Neural cell (in vitro differentiated cells): ENCODE measurements around the gene CDH4. TPM values are rescaled to one million over a fixed set of nuclear protein-coding genes. Genes with fewer than 3 reads are reported as not detected.

Source experiments
- H2AFZ ChIP-seq: fragments of 200-600, 300-800 bp; sonication (generic), shearing (Covaris generic); 2 replicates; pipeline ENCODE4 v1.6.0; 2014; ENCODE audit warnings: low read depth, mild to moderate bottlenecking, antibody characterized with exemption, low read length, moderate library complexity
- H3F3A ChIP-seq: fragments of 200-600 bp; shearing (Covaris generic); 2 replicates; pipeline ENCODE4 v1.6.1; 2016; ENCODE audit warnings: mild to moderate bottlenecking, moderate library complexity, mixed read lengths, antibody characterized with exemption, low read length; ENCODE audit not compliant: insufficient read depth, poor library complexity, severe bottlenecking
- H3K27ac ChIP-seq: fragments of 200-600, 300-800 bp; sonication (generic), shearing (Covaris generic); 2 replicates; pipeline ENCODE4 v1.5.1; 2014; ENCODE audit warnings: mild to moderate bottlenecking, low read length, moderate library complexity
- H3K27me3 ChIP-seq: fragments of 300-800, 200-600 bp; sonication (generic), shearing (Covaris generic); 2 replicates; pipeline ENCODE4 v1.6.0; 2014; ENCODE audit warnings: mild to moderate bottlenecking, low read depth, low read length, moderate library complexity; ENCODE audit not compliant: insufficient read depth
- H3K36me3 ChIP-seq: fragments of 300-800, 200-600 bp; sonication (generic), shearing (Covaris generic); 2 replicates; pipeline ENCODE4 v1.5.1; 2014; ENCODE audit warnings: mild to moderate bottlenecking, antibody characterized with exemption, low read length, moderate library complexity; ENCODE audit not compliant: insufficient read depth
- H3K4me2 ChIP-seq: fragments of 300-800, 200-600 bp; sonication (generic), shearing (Covaris generic); 2 replicates; pipeline ENCODE4 v1.6.0; 2014; ENCODE audit warnings: mild to moderate bottlenecking, low read length
- H3K4me3 ChIP-seq: fragments of 300-800, 200-600 bp; sonication (generic), shearing (Covaris generic); 2 replicates; pipeline ENCODE4 v1.5.1; 2014; ENCODE audit warnings: mild to moderate bottlenecking, low read length, moderate library complexity
- H3K79me2 ChIP-seq: fragments of 200-600 bp; shearing (Covaris generic); replicated peaks from 2 replicates; pipeline ENCODE4 v1.6.0; 2014; ENCODE audit warnings: mild to moderate bottlenecking, low read length, moderate library complexity; ENCODE audit not compliant: insufficient read depth
- H3K9ac ChIP-seq: fragments of 300-800, 200-600 bp; sonication (generic), shearing (Covaris generic); 2 replicates; pipeline ENCODE4 v1.6.1; 2016; ENCODE audit warnings: mild to moderate bottlenecking, low read length, mixed read lengths
- H3K9me2 ChIP-seq: fragments of 200-600 bp; shearing (Covaris generic); 2 replicates; pipeline ENCODE4 v1.6.1; 2016; ENCODE audit warnings: mild to moderate bottlenecking, low read length, mixed read lengths; ENCODE audit not compliant: insufficient read depth
- H3K9me3 ChIP-seq: fragments of 200-600, 300-800 bp; sonication (generic), shearing (Covaris generic); 2 replicates; pipeline ENCODE4 v1.6.1; 2016; ENCODE audit warnings: mild to moderate bottlenecking, mixed run types, low read length, moderate library complexity, mixed read lengths
- H4K20me1 ChIP-seq: fragments of 200-600 bp; shearing (Covaris generic); 2 replicates; pipeline ENCODE4 v1.6.1; 2016; ENCODE audit warnings: mild to moderate bottlenecking, mixed run types; ENCODE audit not compliant: insufficient read depth
- EP300 ChIP-seq: fragments of 450-650 bp; conservative IDR thresholded peaks from 2 replicates; pipeline ENCODE4 v1.6.1; 2014; ENCODE audit warnings: antibody characterized with exemption, mild to moderate bottlenecking, moderate library complexity; ENCODE audit not compliant: poor library complexity, severe bottlenecking
- EZH2 ChIP-seq: fragments of 200-600, 300-800 bp; shearing (Covaris generic), sonication (generic); IDR thresholded peaks from 2 replicates; pipeline ENCODE4 v1.6.1; 2014; ENCODE audit warnings: antibody characterized with exemption, low read length, borderline replicate concordance, mild to moderate bottlenecking; ENCODE audit not compliant: insufficient read depth, poor library complexity, severe bottlenecking
- MXI1 ChIP-seq: fragments of 450-650 bp; conservative IDR thresholded peaks from 2 replicates; pipeline ENCODE4 v1.6.1; 2014; ENCODE audit warnings: antibody characterized with exemption, mild to moderate bottlenecking; ENCODE audit not compliant: poor library complexity, severe bottlenecking
- POLR2AphosphoS5 ChIP-seq: IDR thresholded peaks from 2 replicates; pipeline ENCODE4 v1.6.1; 2012
- RAD21 ChIP-seq: fragments of 450-650 bp; conservative IDR thresholded peaks from 2 replicates; pipeline ENCODE4 v1.6.1; 2014; ENCODE audit warnings: antibody characterized with exemption, mild to moderate bottlenecking, moderate library complexity
- SMC3 ChIP-seq: fragments of 450-650 bp; conservative IDR thresholded peaks from 2 replicates; pipeline ENCODE4 v1.6.1; 2014; ENCODE audit warnings: antibody characterized with exemption, mild to moderate bottlenecking, moderate library complexity; ENCODE audit not compliant: poor library complexity
- TAF1 ChIP-seq: IDR thresholded peaks from 2 replicates; pipeline ENCODE4 v1.6.1; 2012; ENCODE audit warnings: low read depth
- polyA plus RNA-seq: library from polyadenylated mRNA; depleted of rRNA; stranded (reverse); fragments of >200 nt; gene quantifications from 2 replicates; pipeline ENCODE4 v1.2.3, GENCODE V29; 2014
- TF ChIP-seq, protein P1 (sequence below): fragments of 450-650 bp; IDR thresholded peaks from 2 replicates; pipeline ENCODE4 v1.5.1; 2014; ENCODE audit warnings: antibody characterized with exemption, mild to moderate bottlenecking, moderate library complexity; ENCODE audit not compliant: poor library complexity, severe bottlenecking
- TF ChIP-seq, protein P2 (sequence below): IDR thresholded peaks from 2 replicates; pipeline ENCODE4 v1.6.1; 2012; ENCODE audit warnings: borderline replicate concordance

The CDH4 gene
- polyA plus RNA-seq, 1 donor from 2014 or later = 24.6 TPM

DNA sequence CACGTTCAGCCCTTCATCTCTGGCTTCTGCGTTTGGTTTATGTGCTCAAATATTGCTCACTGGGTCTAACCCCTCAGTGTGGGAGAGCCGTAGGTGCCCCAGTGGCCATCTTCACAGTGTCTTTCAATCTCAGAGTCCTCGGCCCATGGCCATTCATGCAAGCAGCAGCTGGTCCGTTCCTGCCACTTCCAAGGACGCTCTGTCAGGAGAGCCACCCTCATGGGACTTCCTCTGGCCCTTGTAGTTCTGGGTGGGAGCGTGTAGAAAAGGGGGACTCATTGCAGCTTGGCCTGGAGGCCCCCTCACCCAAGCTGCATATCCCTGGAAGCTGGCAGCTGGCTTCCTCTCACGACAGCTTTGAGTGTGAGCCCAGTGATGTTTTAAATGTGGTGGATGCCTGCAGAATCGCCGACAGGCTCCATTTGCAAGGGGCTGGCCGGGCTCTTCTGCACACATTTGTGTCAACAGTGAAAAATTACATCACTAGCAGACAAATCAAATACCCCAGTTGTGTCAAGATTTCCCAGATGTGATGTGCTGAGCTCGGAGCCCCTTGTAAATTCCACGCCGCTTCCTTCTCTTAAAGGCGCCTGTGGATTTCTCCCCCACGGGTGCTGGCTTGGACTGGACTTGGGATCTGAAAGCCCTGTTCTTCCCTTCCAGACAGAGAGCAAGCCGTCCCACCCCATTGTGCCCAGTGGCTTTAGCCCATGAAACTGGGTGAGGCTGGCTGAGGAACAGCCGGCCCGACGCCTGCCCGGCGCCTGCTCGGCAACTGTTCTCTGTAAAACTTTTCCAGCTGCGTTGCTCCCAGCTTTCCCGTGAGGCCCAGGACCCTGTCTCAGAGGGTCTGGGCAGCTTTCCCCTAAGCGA, 453.6 kb downstream of the CDH4 start:
- no peak for TF ChIP-seq EZH2
- TF ChIP-seq, protein P1, sequence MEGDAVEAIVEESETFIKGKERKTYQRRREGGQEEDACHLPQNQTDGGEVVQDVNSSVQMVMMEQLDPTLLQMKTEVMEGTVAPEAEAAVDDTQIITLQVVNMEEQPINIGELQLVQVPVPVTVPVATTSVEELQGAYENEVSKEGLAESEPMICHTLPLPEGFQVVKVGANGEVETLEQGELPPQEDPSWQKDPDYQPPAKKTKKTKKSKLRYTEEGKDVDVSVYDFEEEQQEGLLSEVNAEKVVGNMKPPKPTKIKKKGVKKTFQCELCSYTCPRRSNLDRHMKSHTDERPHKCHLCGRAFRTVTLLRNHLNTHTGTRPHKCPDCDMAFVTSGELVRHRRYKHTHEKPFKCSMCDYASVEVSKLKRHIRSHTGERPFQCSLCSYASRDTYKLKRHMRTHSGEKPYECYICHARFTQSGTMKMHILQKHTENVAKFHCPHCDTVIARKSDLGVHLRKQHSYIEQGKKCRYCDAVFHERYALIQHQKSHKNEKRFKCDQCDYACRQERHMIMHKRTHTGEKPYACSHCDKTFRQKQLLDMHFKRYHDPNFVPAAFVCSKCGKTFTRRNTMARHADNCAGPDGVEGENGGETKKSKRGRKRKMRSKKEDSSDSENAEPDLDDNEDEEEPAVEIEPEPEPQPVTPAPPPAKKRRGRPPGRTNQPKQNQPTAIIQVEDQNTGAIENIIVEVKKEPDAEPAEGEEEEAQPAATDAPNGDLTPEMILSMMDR = no peak
- TF ChIP-seq, protein P2, sequence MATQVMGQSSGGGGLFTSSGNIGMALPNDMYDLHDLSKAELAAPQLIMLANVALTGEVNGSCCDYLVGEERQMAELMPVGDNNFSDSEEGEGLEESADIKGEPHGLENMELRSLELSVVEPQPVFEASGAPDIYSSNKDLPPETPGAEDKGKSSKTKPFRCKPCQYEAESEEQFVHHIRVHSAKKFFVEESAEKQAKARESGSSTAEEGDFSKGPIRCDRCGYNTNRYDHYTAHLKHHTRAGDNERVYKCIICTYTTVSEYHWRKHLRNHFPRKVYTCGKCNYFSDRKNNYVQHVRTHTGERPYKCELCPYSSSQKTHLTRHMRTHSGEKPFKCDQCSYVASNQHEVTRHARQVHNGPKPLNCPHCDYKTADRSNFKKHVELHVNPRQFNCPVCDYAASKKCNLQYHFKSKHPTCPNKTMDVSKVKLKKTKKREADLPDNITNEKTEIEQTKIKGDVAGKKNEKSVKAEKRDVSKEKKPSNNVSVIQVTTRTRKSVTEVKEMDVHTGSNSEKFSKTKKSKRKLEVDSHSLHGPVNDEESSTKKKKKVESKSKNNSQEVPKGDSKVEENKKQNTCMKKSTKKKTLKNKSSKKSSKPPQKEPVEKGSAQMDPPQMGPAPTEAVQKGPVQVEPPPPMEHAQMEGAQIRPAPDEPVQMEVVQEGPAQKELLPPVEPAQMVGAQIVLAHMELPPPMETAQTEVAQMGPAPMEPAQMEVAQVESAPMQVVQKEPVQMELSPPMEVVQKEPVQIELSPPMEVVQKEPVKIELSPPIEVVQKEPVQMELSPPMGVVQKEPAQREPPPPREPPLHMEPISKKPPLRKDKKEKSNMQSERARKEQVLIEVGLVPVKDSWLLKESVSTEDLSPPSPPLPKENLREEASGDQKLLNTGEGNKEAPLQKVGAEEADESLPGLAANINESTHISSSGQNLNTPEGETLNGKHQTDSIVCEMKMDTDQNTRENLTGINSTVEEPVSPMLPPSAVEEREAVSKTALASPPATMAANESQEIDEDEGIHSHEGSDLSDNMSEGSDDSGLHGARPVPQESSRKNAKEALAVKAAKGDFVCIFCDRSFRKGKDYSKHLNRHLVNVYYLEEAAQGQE = no peak
- no peak for TF ChIP-seq RAD21
- no peak for TF ChIP-seq SMC3
- no peak for TF ChIP-seq MXI1
- no peak for TF ChIP-seq POLR2AphosphoS5
- TF ChIP-seq EP300 = no peak
- no peak for TF ChIP-seq TAF1
- Histone ChIP-seq H3K36me3 (no peaks in the 10 kb centered on the region), H3K27me3 (no peaks in the 10 kb centered on the region), H3K79me2 (no peaks in the 10 kb centered on the region), H3F3A (no peaks in the 10 kb centered on the region), H3K4me2 (no peak overlapping the region), H3K4me3 (no peak overlapping the region), H2AFZ (no peak overlapping the region), H4K20me1 (no peaks in the 10 kb centered on the region), H3K9me3 (no peaks in the 10 kb centered on the region), H3K9me2 (no peaks in the 10 kb centered on the region), H3K27ac (no peak overlapping the region), H3K9ac (no peak overlapping the region)

DNA sequence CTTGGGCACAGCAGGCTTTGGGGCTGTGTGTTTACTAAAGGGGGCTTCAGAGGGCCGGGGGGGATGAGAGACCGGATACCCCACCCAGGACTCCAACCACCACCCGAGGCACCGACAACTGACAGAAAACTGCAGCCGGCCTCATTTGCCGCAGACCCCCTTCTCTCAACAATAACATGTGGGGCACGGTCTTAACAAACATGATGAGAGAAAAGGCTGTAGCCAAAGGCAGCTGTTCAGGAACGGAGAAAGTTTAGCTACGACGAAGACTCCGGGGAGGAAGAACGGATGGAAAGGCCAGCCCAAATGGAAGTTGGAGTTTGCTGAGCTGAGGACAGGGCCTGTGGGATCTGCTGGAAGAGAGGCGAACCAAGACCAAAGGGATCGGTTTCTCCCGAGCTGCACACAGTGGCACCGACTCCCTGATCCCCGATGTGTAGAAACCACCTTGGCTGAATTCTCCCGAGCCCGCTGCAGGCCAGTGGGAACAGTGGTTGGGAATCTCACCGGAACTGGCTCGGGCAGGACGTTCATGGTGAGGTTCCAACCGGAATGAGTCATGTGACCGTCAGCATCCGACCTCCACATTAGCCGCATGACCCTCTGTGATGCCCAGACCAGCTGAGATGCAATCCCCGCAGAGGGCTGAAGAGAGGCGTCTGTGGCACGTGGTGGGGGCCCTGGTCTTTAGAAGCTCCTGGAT, 454.3 kb downstream of the CDH4 start:
- Histone ChIP-seq H3K27ac (no peak overlapping the region), H3K79me2 (no peaks in the 10 kb centered on the region), H3K9me3 (no peaks in the 10 kb centered on the region), H3K9ac (no peak overlapping the region), H3K27me3 (no peaks in the 10 kb centered on the region), H3F3A (no peaks in the 10 kb centered on the region), H3K4me3 (no peak overlapping the region), H3K9me2 (no peaks in the 10 kb centered on the region), H3K4me2 (no peak overlapping the region), H3K36me3 (no peaks in the 10 kb centered on the region), H4K20me1 (no peaks in the 10 kb centered on the region), H2AFZ (no peak overlapping the region)
- TF ChIP-seq TAF1 (no peak), MXI1 (no peak), EP300 (no peak), POLR2AphosphoS5 (no peak), SMC3 (no peak), EZH2 (no peak), RAD21 (no peak)
- TF ChIP-seq, protein P1 = no peak
- TF ChIP-seq, protein P2 = no peak
